SIG-M5 treated with dmso at 0.1 percent for 504 hours (cell line): ENCODE measurements around the gene CST3.
"Not testable (repeated sequence)": the region's sequence is repeated elsewhere in the genome, so short reads cannot be mapped to it uniquely, and the experiment has no call there.

ENCODE experiments used
- DNase-seq: peaks from one replicate; lab custom pipeline; 2025; ENCODE audit not compliant: unreplicated experiment; lab: John Stamatoyannopoulos, UW

The CST3 gene

DNA sequence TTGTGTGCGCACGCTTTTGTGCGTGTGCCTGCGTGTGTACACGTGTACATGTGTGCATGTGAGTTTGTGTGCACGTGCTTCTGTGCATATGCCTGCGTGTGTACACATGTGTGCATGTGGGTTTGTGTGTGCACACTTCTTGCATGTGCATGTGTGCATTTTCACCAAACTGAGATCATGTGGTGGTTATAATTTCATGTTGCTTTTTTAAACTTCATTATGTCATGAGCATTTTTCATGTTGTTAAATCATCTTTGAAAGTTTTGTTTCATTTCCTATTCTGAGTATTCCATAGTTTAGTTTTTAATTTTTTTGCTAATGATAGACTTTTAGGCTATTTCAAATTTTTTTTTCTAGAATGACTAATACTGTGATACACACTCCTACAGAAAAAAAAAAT lies 6.4 kb upstream of the CST3 start:
- no peak for DNase-seq

DNA sequence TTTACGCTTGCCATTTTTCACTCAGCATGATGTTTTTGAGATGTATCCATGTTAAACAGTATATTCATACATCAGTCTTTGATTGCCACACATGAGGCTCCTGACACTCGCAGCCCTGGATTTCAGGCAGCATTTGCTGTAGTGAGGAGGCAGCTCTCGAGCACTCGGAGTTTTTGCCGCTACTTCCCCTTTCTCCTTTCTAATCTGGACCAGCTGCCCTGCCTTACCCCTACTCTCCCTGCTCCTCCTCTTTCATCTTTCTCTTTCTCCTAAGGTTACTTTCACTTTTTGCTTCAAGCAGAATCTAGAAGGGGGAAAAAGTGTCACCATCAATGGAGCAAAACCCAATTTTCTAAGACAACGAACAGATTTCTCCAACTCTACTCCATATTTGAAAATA lies 5.9 kb upstream of the CST3 start:
- DNase-seq: peak; percentile 88

DNA sequence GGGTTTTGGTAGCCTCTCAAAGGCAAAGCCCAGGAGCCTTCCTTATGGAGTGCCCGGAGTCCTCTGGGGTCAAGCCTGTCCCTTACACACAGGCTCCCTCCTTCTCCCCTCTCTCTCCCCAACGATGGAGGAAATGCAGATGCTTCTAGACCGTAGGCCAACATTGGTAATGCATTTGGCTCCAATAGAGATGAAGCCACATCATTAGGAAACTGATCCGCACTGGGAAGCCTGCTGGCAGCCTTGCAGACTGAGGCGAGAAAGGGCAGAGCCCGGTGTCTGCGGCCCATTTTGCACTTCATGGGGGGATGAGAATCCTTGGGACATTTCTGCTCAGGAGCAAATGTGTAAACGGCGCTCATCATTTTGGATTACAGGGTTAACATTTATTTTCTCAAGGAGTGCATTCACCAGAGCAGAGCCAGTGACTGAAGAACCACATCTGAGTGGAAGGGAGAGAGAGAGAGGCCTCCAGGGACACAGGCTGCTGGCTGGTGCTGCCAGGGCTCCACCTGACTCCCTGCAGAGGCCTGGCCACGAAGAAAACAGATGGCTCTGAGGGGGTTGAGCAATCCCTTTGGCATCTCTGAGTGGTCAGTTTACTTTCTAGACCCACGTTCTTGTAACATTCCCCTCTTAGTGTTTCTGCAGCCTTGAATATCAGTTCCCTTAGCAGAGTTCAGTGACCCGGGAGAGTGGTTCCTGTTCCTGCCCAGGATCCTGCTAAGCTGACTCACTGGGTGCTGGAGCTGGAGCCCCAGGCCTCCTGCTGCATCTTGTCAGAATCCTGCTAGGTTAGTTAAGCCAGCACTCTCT lies 4.4 kb upstream of the CST3 start:
- DNase-seq: peak; percentile 66

DNA sequence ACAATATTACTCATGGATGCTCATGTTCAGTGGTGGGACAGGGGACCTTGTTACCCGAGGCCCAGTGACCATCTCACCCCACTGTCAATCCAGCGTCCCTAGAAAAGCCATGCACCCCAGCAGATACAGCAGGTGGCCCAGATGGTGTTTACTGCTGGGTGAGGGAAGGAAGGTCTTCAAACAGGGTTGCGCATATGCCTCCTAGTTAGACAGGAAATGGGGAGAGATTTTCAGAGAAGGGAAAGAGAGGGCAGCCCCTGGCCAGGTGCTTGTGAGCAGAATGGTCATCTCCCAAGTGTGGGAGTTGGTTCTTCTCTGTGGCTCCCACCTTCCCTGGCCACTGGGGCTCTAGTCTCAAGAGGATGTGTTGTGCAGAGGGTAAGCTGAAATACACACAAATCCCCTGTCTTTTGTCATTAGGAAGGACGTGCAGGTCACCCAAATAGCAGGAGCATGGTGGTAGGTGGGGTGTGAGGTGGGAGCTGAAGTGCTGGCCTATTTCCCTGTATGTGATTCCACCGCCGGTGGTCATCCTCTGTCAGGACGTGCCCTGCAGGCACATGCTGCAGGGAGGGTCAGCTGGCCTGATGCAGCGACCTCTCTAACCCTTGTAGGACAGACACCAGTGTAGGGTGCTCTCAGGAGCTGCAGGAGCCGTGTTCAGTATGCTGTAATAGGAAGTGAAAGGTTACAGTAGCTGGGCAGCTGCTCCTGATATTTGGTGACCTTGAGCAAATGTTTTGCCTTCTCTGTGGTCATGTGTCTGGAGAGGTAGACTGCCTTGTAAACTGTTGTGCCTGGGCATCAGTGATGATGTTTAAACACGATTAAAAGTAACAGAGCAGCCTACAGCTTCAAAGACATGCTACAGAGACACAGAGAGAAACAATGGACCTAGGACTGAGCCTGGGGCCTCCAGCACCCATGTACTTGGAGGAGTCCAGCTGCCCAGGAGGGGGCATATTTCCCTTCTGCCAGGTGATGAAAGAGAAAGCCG lies 3.2 kb upstream of the CST3 start:
- no peak for DNase-seq

DNA sequence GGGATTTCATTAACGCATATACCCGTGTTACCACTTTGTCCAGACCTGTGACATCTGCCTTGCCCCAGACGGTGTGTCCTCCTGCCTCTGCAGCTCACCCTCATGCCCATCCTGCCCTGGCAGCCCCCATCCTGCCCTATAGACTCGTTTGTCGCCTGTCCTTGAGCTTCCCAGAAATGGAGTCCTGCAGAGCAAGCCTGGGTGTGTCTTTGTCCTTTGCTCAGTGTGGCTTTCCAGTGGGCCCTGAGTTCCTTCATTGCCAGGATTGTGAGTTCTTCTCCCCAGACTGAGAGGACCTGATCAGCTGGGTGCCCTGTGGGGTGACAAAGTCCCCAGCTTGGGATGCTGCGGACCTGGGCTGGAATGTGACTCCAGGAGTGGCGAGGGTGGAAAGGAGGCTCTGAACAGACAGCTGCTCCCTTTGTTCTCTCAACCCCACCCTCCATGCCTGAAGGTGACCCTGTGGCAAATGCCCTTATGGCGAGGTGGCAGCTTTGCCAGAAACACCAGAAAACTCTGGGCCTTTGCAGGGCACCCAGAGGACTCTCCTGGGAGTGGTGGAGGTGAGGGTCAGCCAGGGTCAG lies 2.4 kb upstream of the CST3 start:
- no peak for DNase-seq

DNA sequence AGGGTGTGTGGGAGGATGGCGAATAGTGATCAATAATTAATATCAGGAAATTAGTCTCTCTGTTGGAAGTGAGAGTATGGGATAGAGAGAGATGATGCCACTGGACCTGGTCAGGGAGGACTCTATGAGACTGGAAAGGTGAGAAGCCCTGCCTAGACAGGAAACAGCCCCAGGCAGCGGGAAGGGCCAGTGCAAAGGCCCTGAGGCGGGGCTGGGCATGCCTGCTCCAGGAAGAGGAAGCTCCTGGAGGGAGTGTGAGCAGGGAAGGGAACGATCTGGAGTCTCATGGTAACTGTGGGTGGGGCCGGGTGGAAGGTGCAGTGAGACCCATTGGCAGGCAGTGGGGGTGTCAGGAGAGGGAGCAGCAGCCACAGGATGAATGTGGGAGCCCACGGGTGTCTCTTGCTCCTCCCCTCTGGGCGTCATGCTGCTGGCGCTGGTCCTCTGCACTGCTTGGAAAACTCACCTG lies 1.8 kb upstream of the CST3 start:
- DNase-seq: no peak

DNA sequence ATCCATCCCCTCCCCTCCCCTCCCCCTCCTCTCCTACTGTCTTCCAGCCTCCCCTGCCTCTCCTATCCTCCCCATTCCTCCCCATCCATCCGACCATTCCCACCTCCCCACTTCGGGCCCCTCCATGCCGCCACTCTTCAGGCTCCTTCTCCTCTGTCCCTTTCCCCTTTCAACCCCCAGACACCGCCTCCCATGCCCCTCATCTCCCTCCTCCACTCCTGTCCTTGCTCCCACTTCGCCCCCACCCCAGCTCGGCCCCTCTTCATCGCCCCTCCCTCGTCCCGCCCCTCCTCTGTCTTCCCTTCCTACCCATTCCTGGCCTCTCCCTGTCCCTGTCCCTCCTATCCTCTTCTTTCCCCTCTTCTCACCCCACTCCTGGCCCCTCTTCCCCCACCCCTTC lies 554 bp upstream of the CST3 start:
- no peak for DNase-seq

DNA sequence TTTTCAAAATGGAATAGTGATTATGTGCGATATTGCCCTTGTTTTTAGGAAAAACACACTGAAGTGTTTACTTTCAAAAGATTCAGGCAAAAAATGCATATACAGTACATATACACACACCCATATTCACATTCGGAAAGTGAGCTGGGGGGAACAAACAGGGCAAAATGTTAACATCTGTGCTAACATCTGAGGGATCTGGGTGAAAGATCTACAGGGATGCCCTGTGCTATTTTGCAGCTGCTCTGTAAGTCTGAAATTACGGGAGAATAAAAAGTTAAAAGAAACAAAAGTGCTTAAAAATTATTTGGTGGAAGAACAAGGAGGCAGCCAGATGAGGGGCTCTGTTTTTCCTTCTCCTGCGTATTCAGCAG lies 860 bp downstream of the CST3 start:
- DNase-seq: no peak

DNA sequence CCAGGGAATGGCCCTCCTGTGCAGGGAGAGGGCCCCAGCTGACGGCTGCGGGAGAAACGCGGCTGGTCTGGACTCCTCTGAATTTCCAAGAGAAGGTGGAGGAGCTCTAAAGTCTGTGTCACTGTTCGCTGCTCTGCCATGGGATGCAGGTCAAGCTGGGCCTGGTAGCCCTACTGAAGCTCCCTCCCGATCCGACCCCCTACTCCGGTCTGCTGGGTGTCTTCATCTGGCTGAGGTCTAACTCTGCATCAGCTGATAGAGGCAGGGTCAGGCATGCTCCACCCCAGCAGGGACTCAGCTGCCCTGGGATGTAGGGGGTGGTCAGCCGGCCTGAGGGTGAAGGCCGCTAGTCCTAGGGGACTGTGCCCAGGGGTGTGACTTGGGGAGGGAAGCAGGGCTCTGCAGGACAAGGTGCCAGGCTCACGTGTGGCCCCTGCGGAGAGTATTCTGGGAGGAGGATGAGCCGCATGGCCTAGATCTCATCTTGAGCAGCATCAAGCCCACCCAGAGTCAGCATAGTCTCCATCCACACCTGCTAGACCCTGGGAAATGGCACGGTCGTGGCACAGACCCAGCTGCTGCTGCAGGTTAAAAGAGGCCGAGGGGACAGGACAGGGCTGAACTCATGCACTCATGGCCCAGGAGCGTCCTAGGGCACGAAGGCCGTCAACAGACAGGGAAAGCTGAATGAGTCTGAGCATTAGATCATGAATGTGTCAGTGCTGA lies 1.4 kb downstream of the CST3 start:
- DNase-seq: no peak

DNA sequence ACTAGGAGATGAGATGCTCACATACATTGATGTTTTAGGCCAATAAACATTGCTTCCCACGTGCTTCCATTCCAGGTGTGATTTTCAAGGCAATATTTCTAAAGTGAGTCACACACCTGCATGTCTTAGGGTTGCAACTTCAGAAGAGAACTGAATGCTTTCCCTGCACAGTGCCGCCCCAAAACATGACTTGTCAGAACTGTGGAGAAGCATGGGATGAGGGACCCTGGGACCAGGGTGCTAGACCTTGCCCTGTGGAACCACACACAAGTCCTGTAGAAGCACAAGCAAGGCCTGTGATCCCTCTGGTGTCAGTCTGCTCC lies 2.0 kb downstream of the CST3 start:
- DNase-seq: not testable (repeated sequence)

DNA sequence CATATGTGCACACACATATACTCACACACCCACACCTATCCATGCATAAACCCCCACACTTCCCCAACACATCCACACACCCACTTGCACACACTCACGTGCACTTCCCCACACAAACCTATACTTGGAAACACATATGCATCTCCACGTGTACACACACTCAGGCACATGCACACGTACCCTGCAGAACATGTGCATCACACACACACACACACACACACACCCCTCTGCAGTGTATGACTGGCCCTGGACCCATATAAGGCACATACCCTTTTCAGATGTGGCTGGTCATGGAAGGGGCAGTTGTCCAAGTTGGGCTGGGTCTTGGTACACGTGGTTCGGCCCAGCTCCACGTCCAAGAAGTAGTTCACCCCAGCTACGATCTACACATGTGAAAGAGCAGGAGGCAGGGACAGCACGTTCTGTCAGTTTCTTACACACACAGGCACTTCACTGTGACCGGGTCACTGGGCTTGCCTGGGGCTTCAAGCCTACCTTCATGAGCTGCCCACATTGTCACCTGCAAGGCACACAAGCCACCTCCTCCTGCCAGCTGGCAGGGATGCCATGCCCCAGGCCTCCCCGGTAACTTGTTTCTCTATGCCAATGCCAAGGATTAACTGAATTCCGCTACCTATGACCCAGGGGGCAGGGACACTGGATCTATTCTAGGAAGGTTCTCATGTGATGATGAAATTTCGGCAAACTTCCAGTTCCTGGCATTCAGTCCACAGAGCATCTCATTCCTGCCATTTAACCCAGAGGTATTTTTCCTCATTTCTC lies 2.6 kb downstream of the CST3 start:
- DNase-seq: no peak

DNA sequence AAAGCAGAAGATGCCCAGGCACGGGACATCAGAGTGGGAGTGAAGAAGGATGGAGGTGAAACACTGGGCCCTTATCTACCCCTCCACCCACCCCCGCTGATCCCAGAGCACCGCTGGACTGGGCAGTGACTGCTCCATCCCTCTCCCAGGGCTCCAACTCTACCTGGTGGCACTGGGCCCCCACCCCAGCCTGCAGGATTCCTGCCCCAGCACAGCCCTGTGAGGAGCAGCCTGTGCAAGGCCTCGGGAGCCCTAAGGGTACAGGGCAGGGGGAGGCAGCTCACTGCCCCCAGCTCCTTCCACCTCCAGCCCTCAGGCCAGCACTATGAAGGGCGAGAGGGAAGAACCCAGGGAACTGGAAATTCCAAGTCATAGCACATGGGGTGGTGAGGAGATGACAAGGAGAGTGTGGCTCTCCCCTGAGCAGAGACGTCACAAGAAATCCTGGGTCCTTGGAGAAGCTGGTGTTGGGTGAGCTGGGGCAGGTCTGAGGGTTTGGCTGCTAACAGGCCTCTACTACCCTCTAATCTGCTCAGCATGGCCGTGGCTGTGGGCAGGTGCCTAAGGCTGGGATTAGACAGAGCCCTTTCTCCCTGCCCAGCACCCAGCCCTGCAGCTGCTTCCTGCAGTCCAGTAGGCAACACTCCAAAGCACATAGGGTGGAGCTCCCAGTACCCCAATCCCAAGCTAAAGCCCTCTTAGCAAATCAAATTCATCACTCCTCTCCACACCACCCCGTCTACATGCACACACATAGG lies 3.5 kb downstream of the CST3 start:
- DNase-seq: no peak

DNA sequence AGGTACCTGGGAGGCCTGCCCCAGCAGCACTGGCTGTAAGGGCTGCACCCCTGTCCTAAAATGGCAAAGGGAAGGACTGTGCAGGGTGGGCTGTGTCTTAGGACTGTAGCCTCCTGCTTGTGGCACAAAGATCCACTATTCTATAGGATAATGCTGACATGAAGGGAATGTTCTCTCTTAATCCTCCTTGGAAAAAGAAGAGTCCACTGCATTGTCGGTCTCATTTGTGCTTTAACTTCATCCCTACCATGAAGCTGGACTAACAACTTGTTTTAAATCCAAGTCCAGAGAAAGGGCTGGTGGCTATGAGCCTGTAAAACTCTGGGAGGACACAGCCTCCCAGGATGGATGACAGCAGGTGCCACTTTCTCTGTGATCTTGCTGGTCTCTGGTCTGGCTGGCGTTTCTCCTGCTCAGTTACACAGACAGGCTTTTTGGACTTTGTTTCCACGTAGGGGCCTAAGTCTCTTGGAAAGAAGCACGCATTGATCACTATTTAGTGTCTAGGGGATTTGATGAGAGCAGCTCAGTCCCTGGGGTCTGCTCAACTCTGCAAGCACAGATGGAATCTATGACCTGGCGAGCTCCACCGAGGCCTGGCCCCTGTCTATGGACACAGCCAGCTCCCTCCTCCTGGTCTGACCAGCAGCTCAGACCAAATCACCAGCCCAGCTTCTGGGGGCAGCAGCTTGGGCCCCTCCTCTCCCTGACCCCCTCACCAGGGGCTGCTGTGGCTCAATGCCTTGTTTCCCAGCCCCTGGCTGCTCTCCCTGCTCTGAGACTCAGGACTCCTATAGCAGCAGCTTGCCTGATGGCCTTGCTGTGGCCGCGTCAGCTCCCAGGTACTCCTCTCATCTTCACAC lies 4.8 kb downstream of the CST3 start:
- DNase-seq: no peak

DNA sequence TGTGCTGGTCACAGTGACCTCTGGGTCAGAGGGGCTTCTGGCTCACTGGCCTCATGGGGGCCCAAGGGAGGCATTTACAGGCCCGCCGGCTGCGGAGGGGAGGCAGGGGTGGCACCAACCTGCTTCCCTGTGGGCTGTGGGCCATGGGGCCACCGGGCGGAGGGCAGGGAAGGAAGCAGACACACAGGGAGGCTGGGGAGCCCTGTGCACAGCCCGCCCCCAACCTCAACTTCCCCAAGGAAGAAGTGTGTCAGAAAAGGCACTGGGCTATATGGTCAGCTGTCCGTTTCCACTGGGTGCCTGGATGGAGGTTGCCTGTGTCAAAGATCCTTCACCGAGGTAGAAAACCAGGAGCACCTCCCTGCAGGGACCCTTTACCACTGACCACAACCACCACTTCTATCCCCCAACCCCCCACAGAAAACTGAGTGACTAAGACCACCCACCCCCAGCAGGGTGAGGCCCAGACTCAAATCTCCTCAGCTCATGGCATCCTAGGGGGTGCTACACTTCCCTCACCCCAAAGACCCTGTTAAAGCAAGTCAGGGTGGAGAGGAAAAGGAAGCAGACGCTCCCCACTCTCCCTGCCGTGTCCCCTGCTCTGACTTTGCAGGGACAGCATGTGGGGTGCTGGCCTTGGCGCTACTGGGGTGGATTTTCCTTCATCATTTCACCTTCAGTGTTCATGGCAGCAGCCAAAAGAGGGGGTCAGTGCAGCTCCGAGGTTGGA lies 5.6 kb downstream of the CST3 start:
- no peak for DNase-seq

DNA sequence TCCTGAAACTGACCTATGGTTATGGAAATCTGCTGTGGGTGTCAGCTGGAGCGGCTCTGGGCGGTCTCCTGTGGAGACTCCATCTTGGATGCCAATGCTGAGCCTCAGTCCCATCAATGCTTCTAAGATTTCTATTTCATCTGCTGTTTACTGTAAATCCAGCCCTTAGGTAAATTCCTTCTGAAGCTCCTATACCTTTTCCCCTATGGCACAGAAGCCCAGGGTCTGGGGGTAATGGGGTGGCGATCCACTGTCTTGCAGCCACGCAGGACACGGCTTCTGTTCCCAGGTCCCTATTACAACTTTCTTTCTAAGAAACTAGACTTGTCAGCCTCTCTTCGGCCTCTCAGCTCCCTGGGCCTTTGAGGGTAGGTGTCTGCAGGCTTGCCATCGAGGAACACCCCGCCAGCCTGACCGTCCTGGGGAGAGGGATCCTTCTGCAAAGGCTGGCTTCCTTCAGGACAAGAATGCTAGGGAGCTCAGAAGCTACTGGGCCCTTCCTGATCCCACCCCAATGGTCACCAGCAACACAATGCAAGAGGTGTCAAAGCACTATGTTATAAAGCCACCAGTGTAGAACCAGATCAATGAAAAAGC lies 6.4 kb downstream of the CST3 start:
- DNase-seq: no peak

DNA sequence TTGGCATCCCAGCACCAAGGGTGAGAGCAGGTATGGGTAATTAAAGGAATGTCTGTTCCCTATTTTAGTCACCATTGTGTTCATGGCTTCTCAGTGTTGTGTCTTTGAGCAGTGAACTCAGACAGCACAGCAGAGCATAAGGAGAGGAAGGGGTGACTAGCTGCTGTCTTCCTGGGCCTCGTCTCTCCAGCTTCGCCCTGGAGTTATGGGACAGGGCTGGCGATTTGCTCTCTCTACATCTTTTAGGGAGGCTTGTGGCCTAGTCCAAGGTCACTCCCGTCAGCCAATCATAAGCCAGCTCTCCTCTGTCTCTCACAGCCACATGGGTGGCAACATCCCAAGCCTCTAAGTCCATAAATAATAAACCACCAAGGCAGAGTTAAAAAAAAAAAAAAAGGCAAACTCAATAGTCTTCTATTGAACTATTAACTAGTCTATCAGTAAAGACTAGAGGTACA lies 7.3 kb downstream of the CST3 start:
- DNase-seq: no peak

DNA sequence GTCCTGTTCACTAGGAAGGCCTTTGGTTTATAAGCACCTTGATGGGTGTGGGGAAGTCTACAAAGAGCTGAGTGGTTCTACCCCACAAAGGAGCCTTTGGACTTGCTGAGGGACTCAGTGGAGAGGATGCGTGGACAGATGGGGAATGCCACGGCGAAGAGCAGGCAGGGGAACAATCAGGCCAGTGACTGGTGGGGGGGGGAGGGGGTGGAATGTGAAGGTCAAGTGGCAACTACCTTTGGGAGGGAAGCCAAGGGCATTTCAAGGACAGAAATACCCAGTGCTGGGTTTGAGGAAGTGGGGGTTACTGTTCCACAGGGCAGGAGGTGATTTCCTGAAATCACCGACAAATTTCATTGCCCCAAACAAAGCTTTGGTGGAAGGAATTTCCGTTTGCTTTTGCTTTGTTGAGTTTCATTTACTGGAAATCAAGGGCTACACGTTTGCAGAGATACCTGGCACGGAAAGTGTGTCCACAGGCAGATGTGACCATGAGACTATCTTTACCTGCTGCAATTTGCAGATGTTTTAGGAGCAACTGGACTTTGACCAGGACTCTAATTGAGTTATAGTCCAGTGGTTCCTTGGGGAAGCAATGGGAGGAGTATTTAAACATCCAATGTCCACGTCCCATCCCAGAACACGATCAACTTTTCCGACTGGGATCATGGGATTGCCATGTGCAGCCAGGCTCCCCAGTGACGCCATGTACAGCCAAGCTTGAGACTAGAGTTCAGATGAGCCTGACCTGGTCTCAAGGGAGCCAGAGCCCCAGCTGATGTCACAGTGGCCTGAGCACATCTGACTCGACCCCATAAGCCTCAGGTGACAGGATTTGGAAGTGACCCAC lies 8.0 kb downstream of the CST3 start:
- no peak for DNase-seq
